T-helper 9 cell (primary cell): ENCODE measurements around the gene GPR160.

Experiments
- DNase-seq: peaks from one replicate; pipeline ENCODE4 v3.0.0-alpha.2; 2020

The GPR160 gene

GRCh38 chr3:170033489-170033888, 4.3 kb upstream of the GPR160 start:
- peak; percentile 37 for DNase-seq

- peak; percentile 14 for DNase-seq
Observed at GRCh38 chr3:170038434-170039110, 777 bp downstream of the GPR160 start.

- DNase-seq, result no peak
Observed at GRCh38 chr3:170040418-170040817, 2.6 kb downstream of the GPR160 start.

GRCh38 chr3:170043506-170043905, 5.7 kb downstream of the GPR160 start:
- no peak for DNase-seq

- no peak for DNase-seq
Observed at GRCh38 chr3:170044271-170044670, 6.5 kb downstream of the GPR160 start.

GRCh38 chr3:170044795-170045244, 7.0 kb downstream of the GPR160 start:
- DNase-seq, result no peak

- no peak for DNase-seq
Observed at GRCh38 chr3:170046269-170047132, 8.7 kb downstream of the GPR160 start.

- no peak for DNase-seq
Observed at GRCh38 chr3:170047133-170047404, 9.3 kb downstream of the GPR160 start.

GRCh38 chr3:170049146-170050000, 11.6 kb downstream of the GPR160 start:
- no peak for DNase-seq

GRCh38 chr3:170050753-170051152, 13.0 kb downstream of the GPR160 start:
- no peak for DNase-seq

GRCh38 chr3:170052398-170052797, 14.6 kb downstream of the GPR160 start:
- DNase-seq, result no peak

GRCh38 chr3:170054204-170054603, 16.4 kb downstream of the GPR160 start:
- DNase-seq, result no peak

GRCh38 chr3:170055209-170055608, 17.4 kb downstream of the GPR160 start:
- no peak for DNase-seq

GRCh38 chr3:170056710-170057454, 19.1 kb downstream of the GPR160 start:
- no peak for DNase-seq

- DNase-seq, result no peak
Observed at GRCh38 chr3:170057550-170057949, 19.8 kb downstream of the GPR160 start.

- DNase-seq, result no peak
Observed at GRCh38 chr3:170058127-170058526, 20.3 kb downstream of the GPR160 start.

GRCh38 chr3:170059447-170059846, 21.7 kb downstream of the GPR160 start:
- no peak for DNase-seq

- no peak for DNase-seq
Observed at GRCh38 chr3:170062068-170062467, 24.3 kb downstream of the GPR160 start.

- no peak for DNase-seq
Observed at GRCh38 chr3:170062769-170063168, 25.0 kb downstream of the GPR160 start.

- no peak for DNase-seq
Observed at GRCh38 chr3:170063691-170064090, 25.9 kb downstream of the GPR160 start.

GRCh38 chr3:170064108-170064507, 26.3 kb downstream of the GPR160 start:
- DNase-seq, result no peak

GRCh38 chr3:170075441-170076091, 37.8 kb downstream of the GPR160 start:
- DNase-seq, result no peak
